Natural killer cell (primary cell): Measurements from ENCODE around the gene GRID1. TPM values are rescaled to one million over a fixed set of nuclear protein-coding genes. Genes with fewer than 3 reads are reported as not detected.

Source experiments
- ATAC-seq, 3 donors: fragments of 150-1000 bp in 2 of 3; fragments of 200-7000 bp in 1 of 3; cut with Tn5 transposase; 1 replicate in 1 of 3; 2 replicates in 2 of 3; pipeline ENCODE4 v1.10.0; 2021; ENCODE audit warnings: mild to moderate bottlenecking in 2 of 3, moderate library complexity in 2 of 3
- DNase-seq, 2 donors: peaks; one replicate each; pipeline versions ENCODE4 v3.0.0 to v3.0.0-alpha.2; 2013 to 2021; ENCODE audit warnings: mixed read lengths in 1 of 2
- H3K27ac ChIP-seq: one replicate; pipeline ENCODE4 v1.5.1; 2013; ENCODE audit warnings: mild to moderate bottlenecking, low read length
- H3K27me3 ChIP-seq: one replicate; pipeline ENCODE4 v1.6.1; 2013; ENCODE audit warnings: low read length; ENCODE audit not compliant: control insufficient read depth, insufficient read depth
- H3K36me3 ChIP-seq: one replicate; pipeline ENCODE4 v1.6.1; 2013; ENCODE audit warnings: low read length; ENCODE audit not compliant: control insufficient read depth, insufficient read depth
- H3K4me1 ChIP-seq: one replicate; pipeline ENCODE4 v1.6.1; 2013; ENCODE audit warnings: low read length; ENCODE audit not compliant: control insufficient read depth, insufficient read depth
- H3K4me3 ChIP-seq: one replicate; pipeline ENCODE4 v1.5.1; 2013; ENCODE audit warnings: low read length
- H3K9me3 ChIP-seq: one replicate; pipeline ENCODE4 v1.6.1; 2013; ENCODE audit warnings: low read length; ENCODE audit not compliant: control insufficient read depth, insufficient read depth
- H3K27ac Mint-ChIP-seq, 2 donors: one replicate each; pipeline ENCODE4 v1.8.0; 2022; ENCODE audit warnings: mild to moderate bottlenecking in 2 of 2, mixed read lengths in 2 of 2, moderate library complexity in 1 of 2
- H3K27me3 Mint-ChIP-seq, 2 donors: one replicate each; pipeline ENCODE4 v1.8.0; 2022; ENCODE audit warnings: low read depth in 2 of 2, mixed read lengths in 2 of 2
- H3K36me3 Mint-ChIP-seq: one replicate; pipeline ENCODE4 v1.8.0; 2022; ENCODE audit warnings: mixed read lengths
- H3K4me1 Mint-ChIP-seq, 2 donors: one replicate each; pipeline ENCODE4 v1.8.0; 2022; ENCODE audit warnings: mixed read lengths in 2 of 2
- H3K4me3 Mint-ChIP-seq: one replicate; pipeline ENCODE4 v1.8.0; 2022; ENCODE audit warnings: mild to moderate bottlenecking, moderate library complexity, mixed read lengths
- H3K9me3 Mint-ChIP-seq, 2 donors: one replicate each; pipeline ENCODE4 v1.8.0; 2022; ENCODE audit warnings: mixed read lengths in 2 of 2
- CTCF ChIP-seq: fragments of 200-600 bp; IDR thresholded peaks from one replicate; pipeline ENCODE4 v1.8.0; 2022; ENCODE audit warnings: antibody characterized with exemption
- WGBS: methylation state at CpG from one replicate; pipeline ENCODE4 v1.1.7; 2013; ENCODE audit warnings: missing lambda C conversion rate; ENCODE audit not compliant: insufficient coverage; 5-methylcytosine and 5-hydroxymethylcytosine counted together
- intact Hi-C: fragments of 100-400 bp; cut with micrococcal nuclease; formaldehyde crosslinking; loops from one replicate; pipeline ENCODE4 v1.14.2; 2022
- total RNA-seq, 4 donors: library from RNA; stranded (reverse); fragments of 120-200 nt in 1 of 4; gene quantifications; one replicate each; pipeline versions ENCODE4 v1.2.3 to v1.2.4, GENCODE V29; 2013 to 2022

GRID1 gene
- total RNA-seq, 3 donors from 2014 or later (not counting 1 experiment from before 2014, with no cell fraction given), result not detected

GRCh38 chr10:86413046-86413728 is 46.6 kb upstream of the GRID1 start:
- Histone ChIP-seq H3K4me3 (no peak overlapping the region), H3K9me3 (no peaks in the 10 kb centered on the region), H3K36me3 (no peaks in the 10 kb centered on the region), H3K27me3 (no peaks in the 10 kb centered on the region), H3K4me1 (peaks cover 35% of the 10 kb centered on the region), H3K27ac (no peak overlapping the region)
- Mint-ChIP-seq H3K36me3 (no peaks in the 10 kb centered on the region), H3K27me3 (no peaks in the 10 kb centered on the region), H3K4me3 (peak overlapping the region; percentile 72), H3K9me3 (no peaks in the 10 kb centered on the region), H3K27ac (no peak overlapping the region), H3K4me1 (peaks cover 24 to 26% of the 10 kb centered on the region in 2 donors)
- TF ChIP-seq CTCF, result no peak
- DNase-seq (peak in 1 of 2 donors; percentile 68), ATAC-seq (peak; percentile 50 to 64 (median 52))
- intact Hi-C loops, result no loop called here
- WGBS, result 0% methylated on average over 3 of the region's 6 CpGs

- H3K36me3 Mint-ChIP-seq, result no peaks in the 10 kb centered on the region
- intact Hi-C loops, result no loop called here
- peak overlapping the region; percentile 59 to 67 for H3K27ac Mint-ChIP-seq
- peaks cover 24 to 26% of the 10 kb centered on the region in 2 donors for H3K4me1 Mint-ChIP-seq
- peak overlapping the region; percentile 77 for H3K4me3 Mint-ChIP-seq
- no peak overlapping the region for H3K4me3 ChIP-seq
- TF ChIP-seq CTCF, result no peak
- H3K4me1 ChIP-seq, result peaks cover 35% of the 10 kb centered on the region
- no peaks in the 10 kb centered on the region for H3K27me3 Mint-ChIP-seq
- no peak overlapping the region for H3K27ac ChIP-seq
- no peaks in the 10 kb centered on the region for H3K9me3 ChIP-seq
- no peaks in the 10 kb centered on the region for H3K36me3 ChIP-seq
- DNase-seq (no peak), ATAC-seq (no peak)
- H3K27me3 ChIP-seq, result no peaks in the 10 kb centered on the region
- H3K9me3 Mint-ChIP-seq, result no peaks in the 10 kb centered on the region
- 56% methylated on average over 5 of the region's 6 CpGs for WGBS
Observed at GRCh38 chr10:86411852-86412560, 45.4 kb upstream of the GRID1 start.

- no peak for TF ChIP-seq CTCF
- Histone ChIP-seq H3K27me3 (no peaks in the 10 kb centered on the region), H3K9me3 (no peaks in the 10 kb centered on the region), H3K4me3 (no peak overlapping the region), H3K4me1 (peaks cover 35% of the 10 kb centered on the region), H3K27ac (no peak overlapping the region), H3K36me3 (no peaks in the 10 kb centered on the region)
- Mint-ChIP-seq H3K27me3 (no peaks in the 10 kb centered on the region), H3K4me1 (peaks cover 24 to 26% of the 10 kb centered on the region in 2 donors), H3K4me3 (peak overlapping the region; percentile 77), H3K36me3 (no peaks in the 10 kb centered on the region), H3K9me3 (no peaks in the 10 kb centered on the region), H3K27ac (peak overlapping the region; percentile 59 to 67)
- intact Hi-C loops, result no loop called here
- WGBS, result 4% methylated on average over 7 of the region's 7 CpGs
- peak in 1 of 2 donors; percentile 60 for DNase-seq
- peak; percentile 68 to 86 (median 78) for ATAC-seq
Observed at GRCh38 chr10:86411281-86411841, 44.8 kb upstream of the GRID1 start.
